ENCODE measurements around the gene BCKDK.
"Not testable (repeated sequence)": the region's sequence is repeated elsewhere in the genome, so short reads cannot be mapped to it uniquely, and the experiment has no call there.

The BCKDK gene

DNA sequence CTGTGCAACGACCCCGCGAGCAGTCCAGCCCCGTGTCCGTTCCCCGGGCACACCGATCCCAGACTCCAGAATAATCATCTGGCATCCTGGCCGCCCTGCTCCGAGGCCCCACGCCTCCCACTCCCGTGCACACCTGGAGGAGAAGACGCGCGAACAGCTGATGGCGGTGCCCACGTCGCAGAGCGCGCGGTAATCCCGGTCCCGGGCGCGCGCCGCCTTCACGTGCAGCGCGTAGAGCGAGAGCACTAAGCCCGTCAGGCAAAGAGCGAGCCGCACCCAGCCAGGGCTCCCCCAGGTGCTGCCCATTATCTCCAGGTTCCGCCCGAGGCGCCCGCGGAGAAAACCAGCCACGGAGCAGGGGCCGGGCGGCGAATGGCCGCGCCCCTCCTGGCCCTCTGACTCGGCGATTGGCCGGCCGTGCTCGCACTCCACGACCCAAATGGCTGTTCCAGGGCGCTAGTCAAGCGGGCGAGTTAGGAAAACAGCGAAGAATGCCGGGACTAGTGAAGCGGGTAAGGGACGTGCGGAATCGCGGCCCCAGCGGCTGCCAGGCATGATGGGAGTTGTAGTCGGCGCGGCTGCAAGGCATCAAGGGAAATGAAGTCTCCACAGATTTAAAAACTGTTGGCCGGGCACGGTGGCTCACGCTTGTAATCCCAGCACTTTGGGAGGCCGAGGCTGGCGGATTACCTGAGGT is 13.6 kb upstream of the BCKDK start, which contains the start of gene VKORC1:
Gene VKORC1 (minus strand): TSS at position 374 of the 697 bp plus-strand sequence. CDS start 68 bp downstream, at position 306.
- H3K36me3 ChIP-seq (ENCODE audit: control insufficient read depth in 2 of 2, insufficient read depth in 2 of 2, low read length in 2 of 2), result peaks cover 5 to 7% of the 10 kb centered on the region in 2 donors
- peak within 1 kb of the TSS; percentile 91 to 95 for H3K4me3 ChIP-seq (ENCODE audit: low read length in 2 of 2)
- H3K9me3 ChIP-seq (ENCODE audit: control insufficient read depth in 2 of 2, low read length in 2 of 2), result no peaks in the 10 kb centered on the region
- H3K27me3 ChIP-seq (ENCODE audit: control insufficient read depth in 2 of 2, insufficient read depth in 2 of 2, low read length in 2 of 2), result no peaks in the 10 kb centered on the region
- peak within 1 kb of the TSS; percentile 60 to 81 for H3K9ac ChIP-seq (ENCODE audit: low read depth in 1 of 2, low read length in 2 of 2)
- H3K4me1 ChIP-seq (ENCODE audit: control insufficient read depth in 2 of 2, insufficient read depth in 2 of 2, low read length in 2 of 2), result peaks cover 10 to 14% of the 10 kb centered on the region in 2 donors
- peak within 1 kb of the TSS; percentile 76 to 84 for H3K27ac ChIP-seq (ENCODE audit: low read depth in 2 of 2, low read length in 2 of 2)

DNA sequence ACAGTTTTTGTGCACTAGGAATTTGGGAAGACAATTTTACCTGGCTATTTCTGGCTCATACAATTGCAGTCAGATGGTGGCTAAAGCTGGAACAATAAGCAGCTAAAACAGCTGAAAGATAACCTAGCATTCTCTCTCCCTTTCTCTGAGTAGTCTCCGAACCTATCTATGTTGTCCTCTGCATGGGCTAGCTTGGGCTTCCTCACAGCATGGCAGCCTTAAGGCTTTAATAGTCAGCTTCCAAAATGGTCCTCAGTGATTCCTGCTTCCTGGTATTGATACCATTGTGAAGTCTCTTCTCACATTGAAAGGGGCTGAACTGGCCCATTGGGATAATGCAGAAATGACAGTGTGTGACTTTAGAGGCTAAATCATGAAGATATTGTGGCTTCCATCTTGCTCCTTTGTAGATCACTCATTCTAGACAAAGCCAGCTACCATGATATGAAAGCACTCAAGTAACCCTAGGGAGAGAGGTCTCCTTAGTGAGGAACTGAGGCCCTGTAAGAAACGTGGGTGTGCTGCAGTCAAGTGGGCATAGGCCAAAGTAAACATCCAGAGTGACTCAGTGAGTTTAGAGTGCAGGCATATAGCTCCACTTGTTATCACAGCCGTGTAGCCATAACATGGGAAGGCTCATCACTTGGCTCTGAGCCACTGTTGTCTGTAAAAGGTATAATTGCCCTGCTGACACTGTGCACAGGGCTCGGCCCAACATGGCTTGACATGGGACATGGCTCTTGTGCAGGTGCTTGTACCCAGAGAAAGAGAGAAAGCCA is 8.1 kb upstream of the BCKDK start:
- Histone ChIP-seq H3K4me1 (ENCODE audit: control insufficient read depth in 2 of 2, insufficient read depth in 2 of 2, low read length in 2 of 2) (peaks cover 0 to 3% of the 10 kb centered on the region in 2 donors), H3K27ac (ENCODE audit: low read depth in 2 of 2, low read length in 2 of 2) (no peak overlapping the region), H3K9ac (ENCODE audit: low read depth in 1 of 2, low read length in 2 of 2) (no peak overlapping the region), H3K4me3 (ENCODE audit: low read length in 2 of 2) (no peak overlapping the region), H3K9me3 (ENCODE audit: control insufficient read depth in 2 of 2, low read length in 2 of 2) (no peaks in the 10 kb centered on the region), H3K36me3 (ENCODE audit: control insufficient read depth in 2 of 2, insufficient read depth in 2 of 2, low read length in 2 of 2) (no peaks in the 10 kb centered on the region), H3K27me3 (ENCODE audit: control insufficient read depth in 2 of 2, insufficient read depth in 2 of 2, low read length in 2 of 2) (no peaks in the 10 kb centered on the region)

GRCh38 chr16:31100876-31101641 is 7.1 kb upstream of the BCKDK start:
- H3K9ac ChIP-seq (ENCODE audit: low read depth in 1 of 2, low read length in 2 of 2); H3K4me3 ChIP-seq (ENCODE audit: low read length in 2 of 2); H3K4me1 ChIP-seq (ENCODE audit: control insufficient read depth in 2 of 2, insufficient read depth in 2 of 2, low read length in 2 of 2); H3K36me3 ChIP-seq (ENCODE audit: control insufficient read depth in 2 of 2, insufficient read depth in 2 of 2, low read length in 2 of 2); H3K9me3 ChIP-seq (ENCODE audit: control insufficient read depth in 2 of 2, low read length in 2 of 2); H3K27me3 ChIP-seq (ENCODE audit: control insufficient read depth in 2 of 2, insufficient read depth in 2 of 2, low read length in 2 of 2); H3K27ac ChIP-seq (ENCODE audit: low read depth in 2 of 2, low read length in 2 of 2): not testable (repeated sequence)

GRCh38 chr16:31105677-31106213 is 2.4 kb upstream of the BCKDK start:
- H3K9ac ChIP-seq (ENCODE audit: low read depth in 1 of 2, low read length in 2 of 2), result peak overlapping the region; percentile 20 to 71
- H3K27me3 ChIP-seq (ENCODE audit: control insufficient read depth in 2 of 2, insufficient read depth in 2 of 2, low read length in 2 of 2), result no peaks in the 10 kb centered on the region
- H3K36me3 ChIP-seq (ENCODE audit: control insufficient read depth in 2 of 2, insufficient read depth in 2 of 2, low read length in 2 of 2), result peaks cover 8 to 11% of the 10 kb centered on the region in 2 donors
- H3K4me1 ChIP-seq (ENCODE audit: control insufficient read depth in 2 of 2, insufficient read depth in 2 of 2, low read length in 2 of 2), result peaks cover 12 to 13% of the 10 kb centered on the region in 2 donors
- H3K4me3 ChIP-seq (ENCODE audit: low read length in 2 of 2), result peak overlapping the region; percentile 45 to 50
- peak overlapping the region in 1 of 2 donors; percentile 29 for H3K27ac ChIP-seq (ENCODE audit: low read depth in 2 of 2, low read length in 2 of 2)
- no peaks in the 10 kb centered on the region for H3K9me3 ChIP-seq (ENCODE audit: control insufficient read depth in 2 of 2, low read length in 2 of 2)

GRCh38 chr16:31106509-31107464 is 1.4 kb upstream of the BCKDK start:
- Histone ChIP-seq H3K27ac (ENCODE audit: low read depth in 2 of 2, low read length in 2 of 2) (no peak overlapping the region), H3K27me3 (ENCODE audit: control insufficient read depth in 2 of 2, insufficient read depth in 2 of 2, low read length in 2 of 2) (no peaks in the 10 kb centered on the region), H3K9me3 (ENCODE audit: control insufficient read depth in 2 of 2, low read length in 2 of 2) (no peaks in the 10 kb centered on the region), H3K9ac (ENCODE audit: low read depth in 1 of 2, low read length in 2 of 2) (no peak overlapping the region), H3K36me3 (ENCODE audit: control insufficient read depth in 2 of 2, insufficient read depth in 2 of 2, low read length in 2 of 2) (peaks cover 15 to 22% of the 10 kb centered on the region in 2 donors), H3K4me1 (ENCODE audit: control insufficient read depth in 2 of 2, insufficient read depth in 2 of 2, low read length in 2 of 2) (peaks cover 12 to 13% of the 10 kb centered on the region in 2 donors), H3K4me3 (ENCODE audit: low read length in 2 of 2) (no peak overlapping the region)

DNA sequence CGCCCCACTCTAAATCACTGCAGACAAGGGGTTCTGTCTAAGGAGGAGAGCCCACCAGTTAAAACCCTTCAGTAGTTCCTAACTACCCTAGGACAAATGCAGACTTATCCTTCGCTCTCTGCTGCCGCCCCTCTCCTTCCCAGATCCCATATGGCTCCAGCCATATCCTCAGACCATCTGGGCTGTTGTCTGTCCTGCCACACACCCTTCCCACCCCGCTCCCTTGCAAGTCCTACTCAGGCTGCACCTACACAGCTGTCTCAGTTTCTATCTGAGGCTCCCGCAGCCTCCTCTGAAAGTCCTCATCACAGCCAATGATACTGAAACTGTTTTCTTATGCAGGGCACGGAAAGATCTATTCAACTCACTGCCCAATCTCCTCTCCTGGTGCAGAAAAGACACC is 720 bp upstream of the BCKDK start:
- Histone ChIP-seq H3K4me1 (ENCODE audit: control insufficient read depth in 2 of 2, insufficient read depth in 2 of 2, low read length in 2 of 2) (peaks cover 12 to 13% of the 10 kb centered on the region in 2 donors), H3K36me3 (ENCODE audit: control insufficient read depth in 2 of 2, insufficient read depth in 2 of 2, low read length in 2 of 2) (peaks cover 22 to 29% of the 10 kb centered on the region in 2 donors), H3K9me3 (ENCODE audit: control insufficient read depth in 2 of 2, low read length in 2 of 2) (no peaks in the 10 kb centered on the region), H3K27ac (ENCODE audit: low read depth in 2 of 2, low read length in 2 of 2) (peak overlapping the region; percentile 75 to 76), H3K27me3 (ENCODE audit: control insufficient read depth in 2 of 2, insufficient read depth in 2 of 2, low read length in 2 of 2) (no peaks in the 10 kb centered on the region), H3K4me3 (ENCODE audit: low read length in 2 of 2) (peak overlapping the region in 1 of 2 donors; percentile 74), H3K9ac (ENCODE audit: low read depth in 1 of 2, low read length in 2 of 2) (no peak overlapping the region)

GRCh38 chr16:31108794-31109558 is 790 bp downstream of the BCKDK start:
- H3K27ac ChIP-seq (ENCODE audit: low read depth in 2 of 2, low read length in 2 of 2), result peak overlapping the region; percentile 75 to 76
- H3K36me3 ChIP-seq (ENCODE audit: control insufficient read depth in 2 of 2, insufficient read depth in 2 of 2, low read length in 2 of 2), result peaks cover 23 to 30% of the 10 kb centered on the region in 2 donors
- peaks cover 16 to 21% of the 10 kb centered on the region in 2 donors for H3K4me1 ChIP-seq (ENCODE audit: control insufficient read depth in 2 of 2, insufficient read depth in 2 of 2, low read length in 2 of 2)
- peak overlapping the region; percentile 74 to 85 for H3K4me3 ChIP-seq (ENCODE audit: low read length in 2 of 2)
- no peaks in the 10 kb centered on the region for H3K9me3 ChIP-seq (ENCODE audit: control insufficient read depth in 2 of 2, low read length in 2 of 2)
- peak overlapping the region; percentile 83 to 92 for H3K9ac ChIP-seq (ENCODE audit: low read depth in 1 of 2, low read length in 2 of 2)
- H3K27me3 ChIP-seq (ENCODE audit: control insufficient read depth in 2 of 2, insufficient read depth in 2 of 2, low read length in 2 of 2), result no peaks in the 10 kb centered on the region

DNA sequence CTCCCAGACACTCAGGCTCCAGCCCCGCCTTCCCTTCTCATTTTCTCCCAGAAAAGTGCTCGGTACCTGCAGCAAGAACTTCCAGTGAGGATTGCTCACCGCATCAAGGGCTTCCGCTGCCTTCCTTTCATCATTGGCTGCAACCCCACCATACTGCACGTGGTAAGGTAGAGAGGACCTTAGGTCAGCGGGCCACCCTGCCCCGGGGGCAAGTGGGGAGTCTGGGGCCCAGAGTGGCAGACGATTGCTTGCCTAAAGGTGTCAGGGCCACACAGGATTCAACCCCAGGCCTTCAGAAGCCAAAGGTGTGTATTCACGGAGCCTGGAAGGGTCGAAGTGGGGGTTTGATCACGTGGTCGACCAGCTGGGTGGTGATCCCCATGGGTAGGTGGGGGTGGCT is 1.4 kb downstream of the BCKDK start:
- H3K36me3 ChIP-seq (ENCODE audit: control insufficient read depth in 2 of 2, insufficient read depth in 2 of 2, low read length in 2 of 2), result peaks cover 23 to 30% of the 10 kb centered on the region in 2 donors
- no peaks in the 10 kb centered on the region for H3K27me3 ChIP-seq (ENCODE audit: control insufficient read depth in 2 of 2, insufficient read depth in 2 of 2, low read length in 2 of 2)
- H3K9ac ChIP-seq (ENCODE audit: low read depth in 1 of 2, low read length in 2 of 2), result no peak overlapping the region
- H3K9me3 ChIP-seq (ENCODE audit: control insufficient read depth in 2 of 2, low read length in 2 of 2), result no peaks in the 10 kb centered on the region
- H3K27ac ChIP-seq (ENCODE audit: low read depth in 2 of 2, low read length in 2 of 2), result no peak overlapping the region
- no peak overlapping the region for H3K4me3 ChIP-seq (ENCODE audit: low read length in 2 of 2)
- peaks cover 19 to 22% of the 10 kb centered on the region in 2 donors for H3K4me1 ChIP-seq (ENCODE audit: control insufficient read depth in 2 of 2, insufficient read depth in 2 of 2, low read length in 2 of 2)
